Activated CD8-positive, alpha-beta memory T cell treated with anti-CD3 and anti-CD28 coated beads, Interleukin-2, amount 50 U/mL, for 48 hours (primary cell): Measurements from ENCODE around the gene FADS2.
A peak's percentile ranks its signal among the peaks of the same experiment; 100 is the strongest.
"Not testable (repeated sequence)": the region's sequence is repeated elsewhere in the genome, so short reads cannot be mapped to it uniquely, and the experiment has no call there.

Source experiments
- DNase-seq: peaks from one replicate; pipeline ENCODE4 v3.0.0-alpha.2; 2020

Gene FADS2

DNA sequence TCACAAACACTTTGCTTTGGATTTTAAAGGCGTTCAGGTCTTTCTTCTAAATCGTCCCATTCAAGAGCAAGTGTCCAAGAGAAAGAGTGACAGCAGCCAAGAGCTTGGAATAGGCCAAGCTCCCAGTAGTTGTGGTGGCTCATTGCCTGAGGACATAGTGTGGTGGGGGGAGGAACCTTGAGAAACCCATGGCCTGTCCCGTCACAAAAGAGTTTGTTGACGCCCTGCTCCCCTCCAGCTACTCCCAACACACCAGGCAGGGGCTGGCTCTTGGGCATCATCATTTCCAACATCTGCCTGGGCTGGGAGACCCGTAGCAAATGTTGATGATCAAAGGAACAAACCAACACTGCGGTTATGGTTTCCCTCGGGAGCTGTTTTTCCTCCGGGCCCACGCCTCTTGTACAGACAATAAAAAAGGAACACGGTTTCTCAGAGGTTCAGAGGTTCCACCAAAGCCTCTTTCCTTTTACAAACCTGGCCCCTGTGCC is 42.5 kb downstream of the FADS2 start:
- no peak for DNase-seq

- DNase-seq = peak; percentile 88
Observed at GRCh38 chr11:61871158-61871597, 43.1 kb downstream of the FADS2 start.

DNA sequence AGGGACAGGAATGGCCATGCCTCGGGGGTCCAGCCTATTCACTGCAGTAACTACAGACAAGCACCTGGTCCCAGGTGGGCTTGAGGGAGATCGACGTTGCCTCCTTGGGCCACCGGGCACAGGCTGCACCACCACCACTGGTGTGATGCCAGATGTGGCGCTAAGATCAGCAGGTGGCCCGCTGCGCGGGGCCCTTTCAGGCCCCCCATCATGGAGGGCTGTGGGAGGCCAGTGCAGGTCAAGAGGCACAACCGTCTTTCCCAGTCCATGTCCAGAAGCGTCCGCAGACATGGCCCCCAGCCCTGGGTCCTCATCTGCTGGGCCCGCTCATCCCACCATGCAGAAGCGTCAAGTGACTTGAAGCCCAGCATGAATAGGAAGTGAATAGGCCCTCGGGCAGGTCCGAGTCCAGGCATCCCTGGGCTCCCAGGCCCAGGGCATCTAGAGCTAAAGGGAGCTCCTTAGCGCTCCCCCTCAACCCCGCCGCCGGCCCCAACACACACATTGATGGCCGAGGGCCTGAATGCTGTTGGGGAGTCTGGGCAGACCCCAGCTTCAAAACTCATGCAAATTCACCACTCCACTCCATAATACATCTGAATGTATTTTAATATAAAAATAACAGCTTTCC is 45.0 kb downstream of the FADS2 start:
- DNase-seq = no peak

- DNase-seq = no peak
Observed at GRCh38 chr11:61873588-61874376, 45.7 kb downstream of the FADS2 start.

DNA sequence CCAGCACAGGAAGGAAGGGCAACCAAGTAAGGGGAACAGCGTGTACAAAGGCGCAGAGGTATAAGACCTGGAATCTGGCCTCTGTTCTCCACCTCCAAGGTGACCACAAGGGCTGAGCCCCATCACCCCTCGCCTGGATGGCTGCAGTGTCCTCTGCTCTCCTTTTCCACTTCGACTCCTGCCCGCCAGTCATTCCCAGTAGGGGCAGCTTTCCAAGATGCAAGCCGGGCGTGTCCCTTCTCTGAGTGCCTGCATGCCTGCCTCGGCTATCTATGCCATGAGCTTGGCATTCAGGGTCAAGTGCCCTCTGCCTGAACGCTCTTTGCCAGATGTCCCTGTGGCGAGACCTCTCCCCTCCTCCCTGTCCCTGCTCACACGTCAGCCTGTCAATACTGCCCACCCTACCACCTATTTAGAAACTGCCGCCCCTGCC is 46.3 kb downstream of the FADS2 start:
- no peak for DNase-seq

DNA sequence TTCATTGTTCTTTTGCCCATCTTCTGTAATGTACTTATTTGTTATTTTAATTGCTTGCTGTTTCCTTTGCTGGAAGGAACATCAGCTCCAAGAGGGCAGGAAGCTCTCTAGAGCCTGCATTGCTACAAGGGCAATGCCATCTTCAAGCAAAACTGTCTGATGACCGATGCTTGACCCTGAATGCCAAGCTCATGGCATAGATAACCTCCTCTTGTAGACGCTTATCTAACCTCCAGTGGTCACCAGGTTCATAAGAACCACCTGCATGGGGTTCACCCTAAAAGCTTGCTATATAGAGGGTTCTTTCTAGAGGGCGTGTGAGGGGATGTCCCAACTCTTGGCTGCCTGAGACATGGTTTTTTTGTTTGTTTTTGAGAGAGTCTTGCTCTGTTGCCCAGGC is 46.8 kb downstream of the FADS2 start:
- no peak for DNase-seq

- no peak for DNase-seq
Observed at GRCh38 chr11:61875698-61876097, 47.6 kb downstream of the FADS2 start.

- DNase-seq = no peak
Observed at GRCh38 chr11:61879152-61879551, 51.1 kb downstream of the FADS2 start.

GRCh38 chr11:61880031-61880430 is 51.9 kb downstream of the FADS2 start:
- DNase-seq = no peak

GRCh38 chr11:61880454-61880853 is 52.4 kb downstream of the FADS2 start:
- no peak for DNase-seq

- no peak for DNase-seq
Observed at GRCh38 chr11:61881397-61881796, 53.3 kb downstream of the FADS2 start.

DNA sequence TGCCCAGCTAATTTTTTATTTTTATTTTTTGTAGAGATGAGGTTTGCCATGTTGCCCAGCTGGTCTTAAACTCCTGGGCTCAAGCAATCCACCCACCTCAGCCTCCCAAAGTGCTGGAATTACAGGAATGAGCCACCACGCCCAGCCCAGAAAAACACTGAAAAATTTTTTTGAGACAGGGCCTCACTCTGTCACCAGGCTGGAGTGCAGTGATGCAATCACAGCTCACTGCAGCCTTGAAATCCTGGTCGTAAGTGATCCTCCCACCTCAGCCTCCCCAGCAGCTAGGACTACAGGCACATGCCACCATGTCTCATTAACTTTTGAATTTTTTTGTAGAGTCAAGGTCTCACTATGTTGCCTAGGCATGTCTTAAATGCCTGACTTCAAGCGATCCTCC is 54.2 kb downstream of the FADS2 start:
- not testable (repeated sequence) for DNase-seq

- no peak for DNase-seq
Observed at GRCh38 chr11:61882879-61883278, 54.8 kb downstream of the FADS2 start.

GRCh38 chr11:61883327-61883726 is 55.2 kb downstream of the FADS2 start:
- no peak for DNase-seq

DNA sequence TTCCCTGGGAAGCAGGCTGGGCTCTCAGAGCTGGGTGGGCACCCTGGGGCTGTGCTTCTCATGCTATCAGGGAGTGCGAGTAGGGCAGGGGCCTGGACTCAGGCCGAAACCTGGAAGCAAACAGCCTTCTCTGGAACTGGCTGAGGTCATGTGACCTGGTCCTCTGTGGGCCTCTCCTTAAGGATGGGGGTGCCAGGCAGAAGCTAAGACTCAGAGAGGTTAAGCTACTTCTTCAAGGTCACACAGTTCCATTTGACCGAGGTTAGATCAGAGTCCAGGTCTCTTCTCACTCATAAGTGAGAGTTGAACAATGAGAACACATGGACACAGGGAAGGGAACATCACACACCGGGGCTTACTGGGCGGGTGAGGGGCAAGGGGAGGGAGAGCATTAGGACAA is 55.8 kb downstream of the FADS2 start:
- DNase-seq = no peak

- no peak for DNase-seq
Observed at GRCh38 chr11:61885166-61885778, 57.2 kb downstream of the FADS2 start.

GRCh38 chr11:61885784-61886580 is 57.9 kb downstream of the FADS2 start:
- no peak for DNase-seq

DNA sequence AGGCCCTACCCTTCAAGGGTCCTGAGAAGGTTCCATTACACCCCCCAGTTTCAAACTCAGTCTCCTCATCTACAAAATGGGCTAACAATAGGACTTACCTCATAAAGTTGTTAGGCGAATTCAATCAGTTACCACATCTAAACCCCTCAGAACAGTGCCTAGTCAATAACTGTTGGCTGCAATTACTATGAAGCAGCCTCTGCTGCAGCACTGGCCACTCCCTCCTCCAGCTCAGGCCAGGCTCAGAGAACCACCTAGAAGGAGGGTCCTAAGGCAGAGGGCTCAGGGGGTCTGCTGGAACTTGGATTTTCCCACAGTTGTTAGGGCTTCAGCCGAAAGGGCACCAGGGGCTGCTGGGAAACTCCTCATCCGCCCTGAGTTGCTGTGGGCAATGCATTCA is 58.5 kb downstream of the FADS2 start:
- no peak for DNase-seq

DNA sequence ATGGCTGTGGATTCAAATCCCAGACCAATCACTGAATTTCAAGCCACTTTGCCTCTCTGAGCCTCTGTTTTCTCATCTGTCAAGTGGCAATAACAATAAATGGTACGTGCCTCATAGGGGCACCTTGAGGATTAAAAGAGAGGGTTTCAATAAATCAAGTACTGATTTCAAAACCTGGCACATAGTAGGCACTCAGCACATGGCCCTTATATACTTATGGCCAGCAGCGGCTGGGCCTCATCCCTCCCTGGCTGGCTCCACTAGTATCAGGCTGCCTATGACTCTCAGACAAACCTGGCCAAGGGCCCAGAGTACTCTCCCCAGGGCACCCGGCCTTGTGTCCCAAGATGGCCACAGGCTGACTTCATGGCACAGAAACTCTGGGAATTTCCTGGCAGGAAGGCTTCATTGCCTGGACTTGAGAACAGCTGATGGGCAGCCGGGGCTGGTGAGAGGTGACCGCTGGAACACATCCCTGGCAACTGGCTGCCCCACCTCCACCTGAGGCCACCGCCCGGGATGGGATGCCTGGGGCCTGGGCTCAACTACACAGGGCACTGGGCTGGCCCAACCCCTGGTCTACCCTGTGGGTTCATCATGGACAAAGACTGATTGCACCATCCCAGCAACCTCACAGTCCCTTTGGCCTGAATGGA is 59.9 kb downstream of the FADS2 start:
- no peak for DNase-seq

GRCh38 chr11:61888590-61888989 is 60.5 kb downstream of the FADS2 start:
- DNase-seq = no peak

GRCh38 chr11:61889831-61890230 is 61.7 kb downstream of the FADS2 start:
- DNase-seq = no peak

DNA sequence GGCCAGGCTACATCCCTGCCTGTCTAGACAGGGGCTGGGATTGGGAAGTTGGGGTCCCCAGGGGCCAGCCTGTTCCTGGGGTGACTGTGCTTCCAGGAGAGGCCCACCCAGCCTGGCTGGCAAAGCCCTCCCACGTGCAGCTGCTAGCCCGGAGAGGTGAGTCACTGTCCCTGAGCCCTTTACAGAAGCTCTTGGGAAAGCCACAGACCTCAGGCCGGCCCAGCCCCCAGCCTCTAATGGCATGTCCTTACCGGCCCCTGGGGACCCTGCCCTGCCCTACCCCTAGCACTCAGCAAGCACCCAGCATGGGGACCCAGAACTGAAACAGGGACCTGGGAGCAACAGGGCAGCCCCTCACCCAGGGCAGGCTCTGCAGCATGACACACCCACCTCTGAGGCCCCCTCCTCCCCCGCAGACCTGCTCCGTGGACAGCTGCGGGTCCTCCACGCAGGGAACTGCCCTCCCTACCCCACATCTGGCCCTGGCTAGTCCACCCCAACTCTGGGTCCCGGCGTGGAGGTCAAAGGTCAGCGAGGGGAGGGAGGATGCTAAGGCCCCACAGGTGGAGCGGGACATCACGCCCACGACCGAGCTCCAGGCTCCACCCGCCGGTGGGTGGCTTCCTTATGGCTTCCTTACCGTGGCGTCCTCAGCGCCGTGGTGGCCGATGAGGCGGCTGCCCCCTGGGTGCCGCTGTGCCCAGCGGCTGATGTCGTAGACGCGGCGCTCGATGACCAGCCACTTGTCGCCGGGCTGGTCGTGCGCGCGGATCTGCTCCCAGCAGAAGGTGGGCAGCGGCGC is 62.6 kb downstream of the FADS2 start:
- DNase-seq = peak; percentile 60
